Right atrium auricular region (tissue), 2 donors: ENCODE results near the gene AOPEP. TPM values are rescaled to one million over a fixed set of nuclear protein-coding genes. Genes with fewer than 3 reads are reported as not detected.

Source experiments
- DNase-seq: peaks from one replicate; pipeline ENCODE4 v3.0.0-alpha.2; 2019; ENCODE audit warnings: low spot score
- H3K27ac ChIP-seq, 2 donors: fragments of 200-600 bp; sonication (generic); 1 replicate in 1 of 2; 2 replicates in 1 of 2; pipeline ENCODE4 v1.5.1; 2016 to 2019
- H3K27me3 ChIP-seq, 2 donors: fragments of 200-600 bp; sonication (generic); one replicate each; pipeline versions ENCODE4 v1.5.1 to v1.6.0; 2017 to 2019
- H3K36me3 ChIP-seq: fragments of 200-600 bp; sonication (generic); one replicate; pipeline ENCODE4 v1.5.1; 2016
- H3K4me1 ChIP-seq, 2 donors: fragments of 200-600 bp; sonication (generic); one replicate each; pipeline versions ENCODE4 v1.5.1 to v1.6.0; 2017 to 2019
- H3K4me3 ChIP-seq, 2 donors: fragments of 200-600 bp; sonication (generic); 1 replicate in 1 of 2; 2 replicates in 1 of 2; pipeline ENCODE4 v1.5.1; 2017 to 2019; ENCODE audit warnings: mild to moderate bottlenecking in 1 of 2, moderate library complexity in 1 of 2
- H3K9me3 ChIP-seq, 2 donors: fragments of 200-600 bp; sonication (generic); one replicate each; pipeline ENCODE4 v1.5.1; 2019
- CTCF ChIP-seq, 2 donors: fragments of 200-600 bp; sonication (generic); IDR thresholded peaks; one replicate each; pipeline ENCODE4 v1.5.1; 2019; ENCODE audit warnings: antibody characterized with exemption in 2 of 2
- total RNA-seq, 2 donors: library from RNA; depleted of rRNA; stranded (reverse); fragments of >200 nt; gene quantifications; one replicate each; pipeline ENCODE4 v1.1.0, GENCODE V29; 2016

The AOPEP gene
- total RNA-seq, 2 donors from 2014 or later: 262 to 314 TPM

- peak overlapping the region in 1 of 2 donors; percentile 85 for H3K27ac ChIP-seq
- TF ChIP-seq CTCF (IDR thresholded peaks at IDR 0.05): no peak
- no peaks in the 10 kb centered on the region for H3K27me3 ChIP-seq
- peaks cover 3 to 89% of the 10 kb centered on the region in 2 donors for H3K4me1 ChIP-seq
- no peaks in the 10 kb centered on the region for H3K9me3 ChIP-seq
- H3K4me3 ChIP-seq: no peak overlapping the region
- DNase-seq: no peak
- H3K36me3 ChIP-seq: peaks cover 51% of the 10 kb centered on the region
Measured at GRCh38 chr9:95093586-95093985, 367.1 kb downstream of the AOPEP start.

GRCh38 chr9:95094002-95094401, 367.5 kb downstream of the AOPEP start:
- Histone ChIP-seq H3K27ac (peak overlapping the region in 1 of 2 donors; percentile 63), H3K27me3 (no peaks in the 10 kb centered on the region), H3K36me3 (peaks cover 48% of the 10 kb centered on the region), H3K4me1 (peaks cover 3 to 89% of the 10 kb centered on the region in 2 donors), H3K9me3 (no peaks in the 10 kb centered on the region), H3K4me3 (no peak overlapping the region)
- DNase-seq: no peak
- no peak for TF ChIP-seq CTCF (IDR thresholded peaks at IDR 0.05)

- no peak overlapping the region for H3K4me3 ChIP-seq
- no peak for TF ChIP-seq CTCF (IDR thresholded peaks at IDR 0.05)
- no peaks in the 10 kb centered on the region for H3K27me3 ChIP-seq
- H3K9me3 ChIP-seq: no peaks in the 10 kb centered on the region
- H3K36me3 ChIP-seq: peaks cover 37% of the 10 kb centered on the region
- peak overlapping the region; percentile 30 to 63 for H3K27ac ChIP-seq
- H3K4me1 ChIP-seq: peaks cover 3 to 88% of the 10 kb centered on the region in 2 donors
- DNase-seq: no peak
Measured at GRCh38 chr9:95095641-95096355, 369.3 kb downstream of the AOPEP start.

DNA sequence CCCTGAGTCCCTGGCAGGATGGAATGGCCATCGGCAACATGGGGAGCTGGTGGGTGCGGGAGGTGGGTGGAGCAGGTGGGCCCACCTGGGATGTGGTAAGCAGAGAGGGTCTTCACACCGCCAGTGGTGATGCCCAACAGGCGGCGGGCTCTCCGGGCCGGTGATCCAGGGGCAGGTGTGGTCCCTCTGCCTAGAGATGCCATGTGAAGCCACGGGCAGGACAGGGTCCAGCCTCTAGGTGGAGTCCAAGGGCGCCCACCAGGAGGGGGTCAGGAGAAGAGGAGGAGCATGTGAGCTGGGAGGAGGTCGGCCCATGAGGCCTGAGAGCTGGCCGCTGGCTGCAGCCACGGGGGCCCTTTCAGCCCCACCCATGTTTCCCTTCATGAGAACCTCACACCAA, 369.9 kb downstream of the AOPEP start:
- no peak overlapping the region for H3K4me3 ChIP-seq
- peaks cover 37% of the 10 kb centered on the region for H3K36me3 ChIP-seq
- no peak for TF ChIP-seq CTCF (IDR thresholded peaks at IDR 0.05)
- no peaks in the 10 kb centered on the region for H3K27me3 ChIP-seq
- H3K4me1 ChIP-seq: peaks cover 0 to 88% of the 10 kb centered on the region in 2 donors
- H3K9me3 ChIP-seq: no peaks in the 10 kb centered on the region
- DNase-seq: no peak
- peak overlapping the region; percentile 30 to 63 for H3K27ac ChIP-seq

DNA sequence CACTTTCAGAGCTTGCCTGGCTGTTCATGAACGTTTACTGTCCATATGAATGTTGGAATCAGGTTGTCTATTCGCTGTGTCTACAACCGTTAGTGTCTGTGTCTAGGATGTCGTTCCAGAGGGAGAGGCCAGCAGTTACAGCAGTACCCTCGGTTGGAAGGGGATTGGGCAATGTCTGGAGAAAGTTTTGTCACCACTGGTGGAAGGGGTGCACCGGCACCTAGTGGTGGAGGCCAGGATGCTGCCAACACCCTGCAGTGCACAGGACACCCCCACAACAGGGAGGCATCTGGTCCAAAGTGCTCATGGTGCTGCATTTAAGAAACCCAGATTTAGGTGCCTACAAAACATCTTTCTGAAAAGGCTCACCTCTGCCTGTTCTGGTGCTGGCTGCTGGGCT, 370.3 kb downstream of the AOPEP start:
- H3K27ac ChIP-seq: peak overlapping the region; percentile 30 to 63

More for the DNA sequence above, 370.3 kb downstream of the AOPEP start:
- H3K4me3 ChIP-seq: no peak overlapping the region
- H3K36me3 ChIP-seq: peaks cover 37% of the 10 kb centered on the region
- DNase-seq: no peak
- no peaks in the 10 kb centered on the region for H3K9me3 ChIP-seq
- no peaks in the 10 kb centered on the region for H3K27me3 ChIP-seq
- no peak for TF ChIP-seq CTCF (IDR thresholded peaks at IDR 0.05)
- H3K4me1 ChIP-seq: peaks cover 0 to 88% of the 10 kb centered on the region in 2 donors
